H7 (cell line): ENCODE measurements around the gene GLIS2. TPM values are rescaled to one million over a fixed set of nuclear protein-coding genes. Genes with fewer than 3 reads are reported as not detected.

Source experiments
- DNase-seq: peaks from one replicate; pipeline ENCODE4 v3.0.0; 2012
- H3K27me3 ChIP-seq: 2 replicates; pipeline ENCODE4 v1.6.0; 2011; ENCODE audit warnings: mild to moderate bottlenecking, low read length; ENCODE audit not compliant: control insufficient read depth, insufficient read depth
- H3K36me3 ChIP-seq: replicated peaks from 2 replicates; pipeline ENCODE4 v1.5.1; 2011; ENCODE audit warnings: low read length; ENCODE audit not compliant: control insufficient read depth, insufficient read depth
- H3K4me3 ChIP-seq: 2 replicates; pipeline ENCODE4 v1.5.1; 2011; ENCODE audit warnings: low read depth, mild to moderate bottlenecking, control low read depth, low read length, moderate library complexity; ENCODE audit not compliant: insufficient read depth
- total RNA-seq: library from RNA; depleted of rRNA; stranded (reverse); fragments of >200 nt; shearing (Covaris generic); gene quantifications from 2 replicates; pipeline ENCODE4 v1.2.3, GENCODE V29; 2014

Gene GLIS2
- total RNA-seq, 1 experiment from 2014 or later = 1.5 TPM

DNA sequence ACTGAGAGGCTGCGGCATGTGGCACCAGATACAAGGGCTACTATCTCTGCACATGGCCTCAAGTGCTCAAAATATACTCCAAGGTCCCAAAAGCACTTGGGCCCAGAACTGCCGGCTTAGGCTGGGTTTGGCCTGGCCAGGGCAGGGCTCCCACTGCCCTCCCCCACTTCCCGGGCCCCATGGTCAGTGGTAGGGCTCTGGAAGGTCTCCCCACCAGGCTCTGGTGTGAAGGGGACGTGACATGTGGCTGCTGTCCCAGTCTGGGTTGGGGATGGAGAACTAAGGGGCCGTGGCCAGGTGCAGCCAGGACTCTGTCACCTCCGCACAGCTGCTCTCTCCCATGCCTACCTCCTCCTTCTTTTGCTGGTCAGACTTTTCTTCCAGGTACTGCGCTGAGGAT is 41.0 kb downstream of the GLIS2 start:
- no peaks in the 10 kb centered on the region for H3K27me3 ChIP-seq
- DNase-seq = no peak
- H3K4me3 ChIP-seq = no peak overlapping the region

DNA sequence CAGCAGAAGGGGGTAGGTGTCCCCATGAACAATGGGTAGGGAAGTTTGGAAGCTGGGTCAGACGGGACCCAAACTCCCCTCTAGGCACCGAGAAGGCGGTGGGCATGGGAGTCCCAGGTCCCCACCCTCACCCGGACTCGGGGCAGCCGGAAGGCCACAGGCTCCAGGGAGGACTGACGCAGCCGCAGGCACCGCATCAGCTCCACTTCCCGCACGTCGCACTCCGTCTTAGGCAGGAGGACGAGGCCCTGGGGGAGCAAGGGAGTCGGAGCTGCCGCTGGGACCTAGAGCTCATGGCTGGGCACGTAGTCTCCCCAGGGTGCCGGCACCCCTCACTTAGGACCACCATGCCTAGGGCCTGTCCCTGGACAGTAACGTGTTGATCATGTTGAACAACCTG is 42.4 kb downstream of the GLIS2 start:
- DNase-seq = no peak
- Histone ChIP-seq H3K4me3 (no peak overlapping the region), H3K27me3 (no peaks in the 10 kb centered on the region), H3K36me3 (no peaks in the 10 kb centered on the region)

More for the DNA sequence above, 41.0 kb downstream of the GLIS2 start:
- H3K36me3 ChIP-seq = no peaks in the 10 kb centered on the region

DNA sequence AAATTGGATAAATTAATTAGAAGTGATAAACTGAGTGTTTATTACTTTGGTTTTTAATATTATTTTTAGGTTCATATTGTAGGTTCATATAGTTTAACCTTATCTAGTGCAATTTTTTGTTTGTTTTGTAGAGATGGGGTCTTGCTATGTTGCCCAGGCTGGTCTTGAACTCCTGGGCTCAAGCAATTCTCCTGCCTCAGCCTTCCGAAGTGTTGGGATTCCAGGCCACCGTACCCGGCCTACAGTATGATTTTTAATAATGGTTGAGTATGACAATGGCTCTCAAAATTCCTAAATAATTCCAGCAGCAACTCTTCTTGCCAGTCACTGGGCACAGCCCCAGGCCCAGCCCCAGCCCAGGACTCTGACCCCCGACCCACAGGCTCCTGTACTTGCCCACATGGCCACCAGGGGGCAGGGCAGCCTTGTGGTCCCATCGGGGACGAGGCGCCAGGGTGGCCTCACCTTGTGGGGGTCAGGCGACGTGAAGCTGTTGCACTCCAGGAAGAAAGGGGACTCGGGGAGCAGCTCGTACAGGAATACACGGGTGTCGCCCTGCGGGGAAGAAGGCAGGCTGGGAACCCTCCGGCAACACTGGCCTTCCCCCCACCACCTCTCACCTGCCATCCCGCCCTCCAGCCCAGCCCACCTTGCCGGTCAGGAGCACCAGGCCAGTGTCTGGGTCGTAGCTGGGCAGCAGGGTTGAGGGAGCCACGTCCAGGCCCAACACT is 43.1 kb downstream of the GLIS2 start:
- DNase-seq = peak; percentile 98
- Histone ChIP-seq H3K4me3 (no peak overlapping the region), H3K27me3 (no peaks in the 10 kb centered on the region)

DNA sequence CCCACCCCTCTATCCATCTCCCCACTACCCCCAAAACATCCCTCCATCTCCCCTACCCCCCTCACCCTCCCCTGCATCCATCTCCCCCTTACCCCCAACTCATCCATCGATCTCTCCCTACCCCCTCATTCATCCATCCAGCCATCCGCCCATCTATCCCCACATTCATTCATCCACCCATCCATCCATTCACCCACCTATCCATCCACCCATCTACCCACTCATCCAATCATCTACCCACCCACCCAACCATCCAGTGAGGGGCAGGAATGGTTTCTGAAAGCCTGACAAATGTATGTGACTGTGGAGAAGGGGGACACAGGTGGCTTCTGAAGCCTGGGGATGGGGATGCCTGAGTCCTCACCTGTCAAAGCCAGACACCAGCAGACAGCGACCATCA is 44.0 kb downstream of the GLIS2 start:
- no peak for DNase-seq
- no peak overlapping the region for H3K4me3 ChIP-seq
- no peaks in the 10 kb centered on the region for H3K27me3 ChIP-seq
- H3K36me3 ChIP-seq = no peaks in the 10 kb centered on the region

More for the DNA sequence above, 43.1 kb downstream of the GLIS2 start:
- no peaks in the 10 kb centered on the region for H3K36me3 ChIP-seq

DNA sequence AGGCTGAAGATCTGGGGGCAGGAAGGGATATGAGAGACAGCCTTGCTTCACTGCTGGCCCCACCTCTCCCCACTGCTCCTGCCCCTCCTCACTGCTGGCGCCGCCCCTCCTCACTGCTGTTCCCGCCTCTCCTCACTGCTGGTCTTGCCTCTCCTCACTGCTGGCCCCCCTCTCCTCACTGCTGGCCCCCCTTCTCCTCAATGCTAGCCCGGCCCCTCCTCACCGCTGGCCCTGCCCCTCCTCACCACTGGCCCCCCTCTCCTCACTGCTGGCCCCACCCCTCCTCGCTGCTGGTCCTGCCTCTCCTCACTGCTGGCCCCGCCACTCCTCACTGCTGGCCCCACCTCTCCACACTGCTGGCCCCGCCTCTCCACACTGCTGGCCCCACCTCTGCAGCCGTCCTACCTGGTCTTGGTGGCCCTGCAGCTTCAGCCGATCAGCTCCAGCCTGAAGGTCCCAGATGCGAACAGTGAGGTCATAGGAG is 44.7 kb downstream of the GLIS2 start:
- no peak overlapping the region for H3K4me3 ChIP-seq
- no peaks in the 10 kb centered on the region for H3K27me3 ChIP-seq
- H3K36me3 ChIP-seq = no peaks in the 10 kb centered on the region
- DNase-seq = peak; percentile 90

DNA sequence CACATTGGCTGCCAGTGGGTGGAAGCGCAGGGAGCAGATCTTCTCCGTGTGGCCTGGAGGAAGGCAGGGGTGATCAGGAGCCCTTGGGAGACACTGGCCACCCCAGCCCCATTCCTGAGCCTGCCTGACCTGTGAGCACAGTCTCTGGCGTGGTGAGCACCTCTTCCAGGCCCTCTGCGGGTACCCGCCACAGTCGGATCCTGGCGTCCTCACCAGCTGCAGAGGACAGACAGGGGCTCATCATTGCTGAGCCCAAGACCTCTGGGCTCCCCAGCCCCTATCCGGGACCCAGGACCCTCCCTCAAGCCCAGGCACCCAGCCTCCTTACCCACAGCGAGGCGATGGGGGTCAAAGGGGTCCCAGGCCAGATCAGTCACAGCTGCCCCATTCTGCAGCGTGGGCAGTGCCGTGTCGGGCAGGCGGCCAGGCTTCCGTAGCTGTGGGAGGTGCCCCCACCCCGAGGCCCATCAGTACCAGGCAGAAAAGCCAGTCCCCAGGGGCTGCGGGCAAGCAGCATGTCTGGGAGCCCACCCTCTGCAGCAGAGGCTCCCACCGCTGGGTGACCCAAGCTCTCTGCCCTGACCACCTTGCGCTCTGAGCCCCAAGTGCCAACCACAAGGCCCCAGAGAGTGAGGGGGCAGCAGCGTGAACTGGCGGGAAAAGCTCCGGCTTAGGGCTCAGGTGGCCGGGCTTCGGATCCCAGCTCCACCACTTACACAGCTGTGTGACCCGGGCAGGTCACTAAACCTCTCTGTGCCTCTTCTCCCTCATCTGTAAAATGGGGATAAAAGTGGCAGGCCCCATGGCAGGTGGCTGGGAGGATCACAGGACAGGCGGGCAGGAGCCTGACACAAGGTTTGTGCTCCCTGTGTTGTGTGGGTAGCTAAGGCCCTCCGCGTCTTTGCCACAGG is 45.4 kb downstream of the GLIS2 start:
- Histone ChIP-seq H3K36me3 (no peaks in the 10 kb centered on the region), H3K27me3 (no peaks in the 10 kb centered on the region), H3K4me3 (no peak overlapping the region)
- no peak for DNase-seq

DNA sequence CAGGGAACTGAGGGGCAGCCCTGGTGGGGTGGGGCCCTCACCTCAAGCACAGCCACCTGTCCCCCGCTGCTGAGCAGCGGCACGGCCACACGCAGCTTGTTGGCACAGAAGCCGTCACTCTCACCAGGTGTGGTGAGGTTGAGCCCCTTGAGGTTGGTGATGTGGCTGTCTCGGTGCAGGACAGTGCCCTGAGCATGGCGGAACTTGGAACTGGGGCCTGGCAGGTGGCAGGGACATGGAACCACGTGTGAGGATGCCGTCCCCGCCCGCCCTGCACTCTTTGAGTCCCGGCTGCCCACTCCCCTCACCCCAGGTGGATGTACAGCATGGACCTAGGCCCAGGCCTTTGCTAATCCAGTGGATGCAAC is 46.1 kb downstream of the GLIS2 start:
- no peak for DNase-seq
- H3K36me3 ChIP-seq = no peaks in the 10 kb centered on the region
- no peak overlapping the region for H3K4me3 ChIP-seq
- H3K27me3 ChIP-seq = no peaks in the 10 kb centered on the region

DNA sequence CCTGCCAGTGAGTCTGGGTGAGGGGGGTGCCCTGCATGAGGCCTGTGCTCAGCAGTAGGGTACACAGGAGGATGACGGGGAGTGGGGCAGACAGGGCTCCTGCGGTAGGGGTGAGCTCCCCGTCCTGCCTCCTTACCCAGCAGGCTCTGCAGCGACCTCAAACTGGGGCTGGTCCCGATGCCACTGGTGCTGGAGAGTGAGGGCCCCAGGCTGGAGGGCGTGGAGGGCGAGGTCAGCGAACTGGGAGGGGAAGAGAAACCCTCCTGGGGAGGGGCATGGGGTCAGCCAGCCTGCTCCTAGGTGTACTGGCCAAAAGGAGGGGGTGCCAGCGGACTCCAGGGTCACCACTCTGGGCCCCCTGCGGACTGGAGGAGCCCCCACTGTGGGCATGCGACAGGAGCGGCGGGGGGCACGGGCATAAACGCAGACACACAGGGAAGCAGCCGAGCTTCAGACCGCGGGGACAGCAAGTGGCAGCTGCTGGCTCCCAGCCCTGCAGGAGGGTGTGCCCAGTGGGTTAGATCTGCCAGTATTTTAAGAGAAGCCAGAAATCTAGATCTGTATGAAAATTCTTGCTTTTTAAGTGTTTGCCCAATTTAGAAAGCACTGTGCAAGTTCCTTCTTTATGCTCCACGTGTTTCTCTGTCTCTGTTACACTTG is 46.7 kb downstream of the GLIS2 start:
- H3K27me3 ChIP-seq = no peaks in the 10 kb centered on the region
- H3K36me3 ChIP-seq = no peaks in the 10 kb centered on the region
- H3K4me3 ChIP-seq = no peak overlapping the region
- DNase-seq = no peak

DNA sequence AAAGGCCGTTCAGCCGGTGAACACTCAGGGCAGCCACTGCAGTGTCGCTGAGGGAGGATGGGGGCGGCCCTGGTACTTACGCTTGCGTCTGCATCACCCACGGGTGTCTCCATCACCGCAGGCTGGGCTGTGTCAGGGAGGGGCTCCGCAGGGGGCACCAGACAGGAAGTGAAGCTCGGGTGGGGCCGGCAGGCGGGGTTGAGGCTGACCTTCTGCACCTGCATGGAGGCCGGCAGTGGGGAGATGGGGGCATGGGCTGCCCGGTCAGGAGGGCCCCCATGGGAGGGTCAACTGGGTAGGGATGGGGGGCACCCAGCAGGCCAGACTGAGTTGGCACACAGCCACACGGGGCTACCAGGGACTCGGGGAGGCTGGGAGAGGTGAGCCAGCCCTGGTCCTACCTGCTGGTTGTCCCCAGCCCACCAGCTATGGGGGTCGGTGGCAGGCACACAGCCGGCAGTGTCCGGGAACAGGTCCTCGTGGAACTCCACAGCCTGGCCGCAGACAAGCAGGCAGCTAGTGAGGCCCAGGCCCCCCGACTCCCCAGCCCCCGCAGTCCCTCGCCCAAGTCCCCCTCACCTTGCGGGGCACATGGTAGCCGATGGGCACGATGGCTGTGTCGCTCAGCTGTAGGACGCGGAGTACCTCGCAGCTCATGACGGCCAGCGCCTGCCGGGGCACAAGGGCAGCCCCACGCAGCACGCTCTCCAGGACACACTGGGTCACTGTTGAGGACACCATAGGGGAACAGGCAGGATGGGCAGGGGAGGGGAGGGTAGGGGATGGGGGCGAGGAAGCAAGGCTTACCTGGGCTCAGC is 48.5 kb downstream of the GLIS2 start:
- no peaks in the 10 kb centered on the region for H3K27me3 ChIP-seq
- no peak for DNase-seq
- no peaks in the 10 kb centered on the region for H3K36me3 ChIP-seq
- no peak overlapping the region for H3K4me3 ChIP-seq

DNA sequence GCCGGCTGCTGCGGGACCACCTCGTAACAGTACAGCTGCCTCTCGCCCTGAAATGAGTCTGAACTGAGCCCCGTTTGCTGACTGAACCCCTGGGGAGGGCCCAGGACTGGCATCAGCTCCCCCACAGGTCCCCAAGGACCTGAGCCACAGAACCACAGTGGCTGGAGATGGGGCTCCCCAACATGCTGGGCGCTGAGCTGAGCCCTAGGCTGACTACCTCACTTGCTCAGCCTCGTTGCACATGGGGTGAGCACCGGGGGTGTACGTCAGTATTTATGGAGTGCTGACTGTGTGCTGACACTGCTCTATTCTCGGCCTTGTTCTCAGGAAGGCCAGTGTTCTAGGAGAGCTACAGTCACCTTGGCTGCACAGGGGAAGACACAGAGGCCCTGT is 49.1 kb downstream of the GLIS2 start:
- H3K27me3 ChIP-seq = no peaks in the 10 kb centered on the region

DNA sequence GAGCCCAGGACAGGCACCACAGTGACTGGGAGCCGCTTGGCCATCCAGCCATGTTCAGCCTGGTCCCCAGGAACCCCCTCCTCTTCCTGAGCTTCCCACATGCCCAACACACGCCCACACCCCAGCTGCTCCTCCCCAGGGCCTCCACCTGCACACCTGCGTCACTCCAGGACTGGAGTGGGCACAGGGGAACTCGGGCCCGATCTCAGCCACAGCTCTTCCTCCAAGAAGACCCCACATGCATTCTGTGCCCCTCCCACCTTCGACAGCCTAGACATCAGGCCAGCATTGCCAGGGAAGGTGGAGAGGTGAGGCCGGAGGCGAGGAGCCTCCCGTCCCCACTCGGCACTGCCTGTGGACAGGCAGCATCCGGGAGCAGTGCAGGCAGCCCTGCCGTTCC is 49.7 kb downstream of the GLIS2 start:
- no peaks in the 10 kb centered on the region; the same call in 1 of the 2 replicates for H3K27me3 ChIP-seq
- no peak overlapping the region for H3K4me3 ChIP-seq
- DNase-seq = no peak
- H3K36me3 ChIP-seq = no peaks in the 10 kb centered on the region

More for the DNA sequence above, 49.1 kb downstream of the GLIS2 start:
- DNase-seq = no peak
- Histone ChIP-seq H3K36me3 (no peaks in the 10 kb centered on the region), H3K4me3 (no peak overlapping the region)

DNA sequence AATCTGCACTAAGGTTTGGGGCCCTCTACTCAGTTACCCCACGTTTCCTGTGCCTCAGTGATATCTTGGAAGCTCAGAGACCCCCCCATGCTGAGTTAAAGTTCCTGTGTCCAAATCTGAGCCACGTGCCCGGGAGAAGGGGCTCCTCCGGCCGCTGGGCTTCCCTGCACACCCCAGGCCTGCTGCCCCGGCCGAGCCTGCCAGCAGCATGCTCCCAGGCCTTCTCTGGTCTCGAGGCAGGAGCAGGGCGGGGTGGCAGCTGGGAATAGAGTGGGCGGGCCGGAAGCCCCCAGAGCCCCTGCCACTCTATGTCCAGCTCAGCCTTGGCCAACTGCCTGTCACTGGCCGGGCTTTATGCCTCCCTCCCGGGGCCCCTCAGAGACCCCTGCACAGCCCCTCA is 50.1 kb downstream of the GLIS2 start:
- no peak for DNase-seq
- H3K36me3 ChIP-seq = no peaks in the 10 kb centered on the region
- H3K4me3 ChIP-seq = no peak overlapping the region
- no peaks in the 10 kb centered on the region; the same call in 1 of the 2 replicates for H3K27me3 ChIP-seq

DNA sequence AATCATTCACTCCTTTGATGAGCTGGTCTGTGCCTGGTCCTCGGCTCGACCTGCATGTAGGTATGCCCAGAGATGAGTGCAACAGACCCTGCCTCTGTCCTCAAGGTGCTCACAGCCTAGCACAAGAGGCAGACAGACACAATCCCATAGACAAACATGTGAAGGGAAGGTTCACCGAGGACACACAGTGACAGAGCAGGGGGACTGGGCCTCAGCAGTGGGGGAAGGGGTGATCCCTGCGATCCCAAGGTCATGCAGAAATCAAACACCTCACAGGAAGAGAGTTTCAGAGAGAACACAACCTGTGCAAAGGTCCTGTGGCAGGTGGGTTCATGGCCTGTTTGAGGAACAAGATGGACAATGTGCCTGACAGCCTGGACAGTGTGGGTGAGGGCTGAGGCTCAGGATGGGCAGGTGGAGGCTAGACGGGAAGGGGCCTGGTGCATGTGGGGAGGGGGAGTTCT is 51.6 kb downstream of the GLIS2 start:
- Histone ChIP-seq H3K4me3 (no peak overlapping the region), H3K36me3 (no peaks in the 10 kb centered on the region), H3K27me3 (peaks cover 3% of the 10 kb centered on the region)
- DNase-seq = no peak
